NCI-H446 (cell line): Measurements from ENCODE around the gene MPP3.
"Not testable (repeated sequence)": the region's sequence is repeated elsewhere in the genome, so short reads cannot be mapped to it uniquely, and the experiment has no call there.

Experiments
- DNase-seq, 2 experiments: peaks; one replicate each; lab custom pipeline; 2025; lab: John Stamatoyannopoulos, UW

MPP3 gene

GRCh38 chr17:43861960-43862359 lies 29.0 kb upstream of the MPP3 start:
- DNase-seq = no peak

GRCh38 chr17:43860927-43861622 lies 28.1 kb upstream of the MPP3 start:
- no peak for DNase-seq

- DNase-seq = no peak
Measured at GRCh38 chr17:43860077-43860725, 27.3 kb upstream of the MPP3 start.

- no peak for DNase-seq
Measured at GRCh38 chr17:43857957-43858600, 25.1 kb upstream of the MPP3 start.

- no peak for DNase-seq
Measured at GRCh38 chr17:43857141-43857540, 24.2 kb upstream of the MPP3 start.

GRCh38 chr17:43856141-43856540 lies 23.2 kb upstream of the MPP3 start:
- no peak for DNase-seq

- no peak for DNase-seq
Measured at GRCh38 chr17:43855061-43855460, 22.1 kb upstream of the MPP3 start.

GRCh38 chr17:43854498-43854897 lies 21.6 kb upstream of the MPP3 start:
- no peak for DNase-seq

GRCh38 chr17:43853546-43853945 lies 20.6 kb upstream of the MPP3 start:
- no peak for DNase-seq

GRCh38 chr17:43852571-43852970 lies 19.6 kb upstream of the MPP3 start:
- no peak for DNase-seq

- DNase-seq = no peak
Measured at GRCh38 chr17:43849116-43849515, 16.2 kb upstream of the MPP3 start.

- no peak for DNase-seq
Measured at GRCh38 chr17:43848601-43849000, 15.7 kb upstream of the MPP3 start.

GRCh38 chr17:43846963-43847371 lies 14.0 kb upstream of the MPP3 start, which contains the start of gene CD300LG:
CD300LG (plus strand) TSS chr17:43847176; CDS start chr17:43847217, 41 bp downstream.
- DNase-seq = no peak

- peak; percentile 5 to 70 for DNase-seq
Measured at GRCh38 chr17:43846221-43846712, 13.3 kb upstream of the MPP3 start.

GRCh38 chr17:43845766-43846165 lies 12.8 kb upstream of the MPP3 start:
- no peak for DNase-seq

GRCh38 chr17:43844241-43844640 lies 11.3 kb upstream of the MPP3 start:
- no peak for DNase-seq

GRCh38 chr17:43842975-43843325 lies 10.0 kb upstream of the MPP3 start:
- DNase-seq = no peak

- DNase-seq = not testable (repeated sequence)
Measured at GRCh38 chr17:43842091-43842974, 9.4 kb upstream of the MPP3 start.

GRCh38 chr17:43841282-43841681 lies 8.3 kb upstream of the MPP3 start:
- no peak for DNase-seq

- no peak for DNase-seq
Measured at GRCh38 chr17:43840814-43841213, 7.9 kb upstream of the MPP3 start.

- DNase-seq = peak in 1 of 2 experiments; percentile 19
Measured at GRCh38 chr17:43839670-43840108, 6.7 kb upstream of the MPP3 start.

- no peak for DNase-seq
Measured at GRCh38 chr17:43834106-43834505, 1.2 kb upstream of the MPP3 start.
